GM23338 (cell line): ENCODE results near the gene GPR149. TPM values are rescaled to one million over a fixed set of nuclear protein-coding genes. Genes with fewer than 3 reads are reported as not detected.

ENCODE experiments used
- ATAC-seq: fragments of 200-7000 bp; cut with Tn5 transposase; 3 replicates; pipeline ENCODE4 v1.9.1; 2020
- DNase-seq: peaks from one replicate; pipeline ENCODE4 v3.0.0-alpha.2; 2015; ENCODE audit warnings: low spot score
- H2AFZ ChIP-seq: fragments of 200-600 bp; sonication (generic); 2 replicates; pipeline ENCODE4 v1.8.0; 2016; ENCODE audit warnings: antibody characterized with exemption, mild to moderate bottlenecking, moderate library complexity
- H3F3A ChIP-seq: fragments of 200-600 bp; sonication (generic); replicated peaks from 2 replicates; pipeline ENCODE4 v1.8.0; 2017; ENCODE audit warnings: antibody characterized with exemption, mixed run types, low read depth
- H3K27ac ChIP-seq: fragments of 200-600 bp; sonication (generic); 2 replicates; pipeline ENCODE4 v1.6.1; 2016; ENCODE audit warnings: low read depth
- H3K27me3 ChIP-seq: fragments of 200-600 bp; sonication (generic); 2 replicates; pipeline ENCODE4 v1.8.0; 2016; ENCODE audit warnings: mild to moderate bottlenecking, mixed run types, moderate library complexity; ENCODE audit not compliant: insufficient read depth
- H3K36me3 ChIP-seq: fragments of 200-600 bp; sonication (generic); 2 replicates; pipeline ENCODE4 v1.8.0; 2016; ENCODE audit warnings: mild to moderate bottlenecking; ENCODE audit not compliant: insufficient read depth
- H3K4me1 ChIP-seq: fragments of 200-600 bp; sonication (generic); 2 replicates; pipeline ENCODE4 v1.8.0; 2016; ENCODE audit warnings: mild to moderate bottlenecking, moderate library complexity; ENCODE audit not compliant: insufficient read depth
- H3K4me2 ChIP-seq: fragments of 200-600 bp; sonication (generic); 2 replicates; pipeline ENCODE4 v1.7.1; 2017; ENCODE audit warnings: mixed run types
- H3K4me3 ChIP-seq: fragments of 200-600 bp; sonication (generic); 2 replicates; pipeline ENCODE4 v1.6.1; 2016; ENCODE audit warnings: mixed run types
- H3K79me2 ChIP-seq: fragments of 200-600 bp; sonication (generic); replicated peaks from 2 replicates; pipeline ENCODE4 v1.8.0; 2017; ENCODE audit warnings: mild to moderate bottlenecking; ENCODE audit not compliant: insufficient read depth
- H3K9me2 ChIP-seq: fragments of 200-600 bp; sonication (generic); 2 replicates; pipeline ENCODE4 v1.8.0; 2017; ENCODE audit not compliant: insufficient read depth
- H4K20me1 ChIP-seq: fragments of 200-600 bp; sonication (generic); replicated peaks from 2 replicates; pipeline ENCODE4 v1.8.0; 2017; ENCODE audit warnings: mild to moderate bottlenecking; ENCODE audit not compliant: insufficient read depth
- H3K27ac Mint-ChIP-seq: 2 replicates; pipeline ENCODE4 v1.8.0; 2020; ENCODE audit warnings: inconsistent platforms, mild to moderate bottlenecking, moderate library complexity, mixed read lengths
- H3K27me3 Mint-ChIP-seq: 3 replicates; pipeline ENCODE4 v1.8.0; 2022; ENCODE audit warnings: low read depth, mild to moderate bottlenecking, moderate library complexity, mixed read lengths, inconsistent platforms; ENCODE audit not compliant: insufficient read depth, poor library complexity
- H3K36me3 Mint-ChIP-seq: 3 replicates; pipeline ENCODE4 v1.8.0; 2021; ENCODE audit warnings: low read depth, mild to moderate bottlenecking, inconsistent platforms, moderate library complexity, mixed read lengths
- H3K4me1 Mint-ChIP-seq: 3 replicates; pipeline ENCODE4 v1.8.0; 2020; ENCODE audit warnings: mild to moderate bottlenecking, inconsistent platforms, mixed read lengths
- H3K4me3 Mint-ChIP-seq: 3 replicates; pipeline ENCODE4 v1.8.0; 2021; ENCODE audit warnings: moderate library complexity, mild to moderate bottlenecking, inconsistent platforms, mixed read lengths
- H3K9me3 Mint-ChIP-seq: 3 replicates; pipeline ENCODE4 v1.8.0; 2020; ENCODE audit warnings: moderate library complexity, mild to moderate bottlenecking, inconsistent platforms, mixed read lengths
- CTCF ChIP-seq, 2 experiments: fragments of 200-600 bp in 1 of 2; sonication (generic) in 1 of 2; conservative IDR thresholded peaks; 2 replicates each; pipeline versions ENCODE4 v1.5.1 to v1.6.1; 2016 to 2017; ENCODE audit warnings: antibody characterized with exemption in 2 of 2, low read depth in 2 of 2, mild to moderate bottlenecking in 2 of 2, moderate library complexity in 1 of 2
- ETS1 ChIP-seq: IDR thresholded peaks from 2 replicates; pipeline ENCODE4 v1.6.1; 2016; ENCODE audit warnings: antibody characterized with exemption
- EZH2 ChIP-seq: fragments of 200-600 bp; sonication (generic); IDR thresholded peaks from one replicate; pipeline ENCODE4 v1.8.0; 2017; ENCODE audit warnings: antibody characterized with exemption, mild to moderate bottlenecking, low read depth; ENCODE audit not compliant: unreplicated experiment
- EZH2phosphoT487 ChIP-seq: fragments of 200-600 bp; sonication (generic); IDR thresholded peaks from one replicate; pipeline ENCODE4 v1.8.1; 2018; ENCODE audit warnings: antibody characterized with exemption; ENCODE audit not compliant: unreplicated experiment
- JUNB ChIP-seq: IDR thresholded peaks from one replicate; pipeline ENCODE4 v1.6.1; 2016; ENCODE audit warnings: antibody characterized with exemption; ENCODE audit not compliant: unreplicated experiment
- REST ChIP-seq: IDR thresholded peaks from one replicate; pipeline ENCODE4 v1.6.1; 2018; ENCODE audit warnings: antibody characterized with exemption; ENCODE audit not compliant: unreplicated experiment
- STAT1 ChIP-seq: IDR thresholded peaks from one replicate; pipeline ENCODE4 v1.6.1; 2016; ENCODE audit warnings: antibody characterized with exemption; ENCODE audit not compliant: unreplicated experiment
- ZNF331 ChIP-seq: fragments of 250-450 bp; sonication (Bioruptor Pico); IDR thresholded peaks from 2 replicates; pipeline ENCODE4 v1.5.0; 2020; ENCODE audit warnings: low read depth, mild to moderate bottlenecking, moderate library complexity
- ZNF462 ChIP-seq: fragments of 250-450 bp; sonication (Bioruptor Pico); IDR thresholded peaks from 2 replicates; pipeline ENCODE4 v1.5.0; 2020; ENCODE audit warnings: mild to moderate bottlenecking, moderate library complexity
- long read RNA-seq: library from polyadenylated mRNA; unstranded; transcript quantifications from one replicate; pipeline ENCODE4 v2.0.0, GENCODE V29; 2020; ENCODE audit not compliant: unreplicated experiment
- polyA plus RNA-seq: library from polyadenylated mRNA; unstranded; fragments of >200 nt; fragmentation: Nextera tagmentation; extraction: Ambion mirVana; gene quantifications from 2 replicates; pipeline ENCODE4 v1.2.1, GENCODE V29; 2016
- total RNA-seq: library from RNA; depleted of rRNA; stranded (reverse); fragments of >200 nt; shearing (Covaris generic); gene quantifications from 2 replicates; pipeline ENCODE4 v1.2.3, GENCODE V29; 2014; rRNA removed

GPR149 gene
- total RNA-seq = 0.21 TPM in 1 of 2 replicates, not detected in the other
- 0.11 TPM in 1 of 2 replicates, not detected in the other for polyA plus RNA-seq
- long read RNA-seq = 0 reads

- H3K36me3 ChIP-seq = no peaks in the 10 kb centered on the region
- Mint-ChIP-seq H3K9me3 (no peaks in the 10 kb centered on the region), H3K27me3 (peaks cover 30% of the 10 kb centered on the region), H3K4me1 (peaks cover 23% of the 10 kb centered on the region; the same call in 2 of the 3 replicates), H3K27ac (no peak within 1 kb of the TSS), H3K4me3 (peak within 1 kb of the TSS; percentile 83), H3K36me3 (no peaks in the 10 kb centered on the region)
- peak; percentile 50 for ATAC-seq
- H3K4me3 ChIP-seq = peak within 1 kb of the TSS; percentile 81
- no peaks in the 10 kb centered on the region for H4K20me1 ChIP-seq
- no peaks in the 10 kb centered on the region for H3K9me2 ChIP-seq
- peak within 1 kb of the TSS; percentile 98 for H2AFZ ChIP-seq
- peaks cover 27% of the 10 kb centered on the region for H3K4me1 ChIP-seq
- H3K4me2 ChIP-seq = peak within 1 kb of the TSS; percentile 97
- H3K27ac ChIP-seq = no peak within 1 kb of the TSS
- H3K79me2 ChIP-seq = no peaks in the 10 kb centered on the region
- DNase-seq = peak; percentile 56
- H3F3A ChIP-seq = no peaks in the 10 kb centered on the region
- TF ChIP-seq ZNF331 (CRISPR knock-in tag) (no peak), JUNB (no peak), EZH2phosphoT487 (no peak), ZNF462 (CRISPR knock-in tag) (no peak), STAT1 (no peak), ETS1 (no peak), REST (no peak), EZH2 (no peak), CTCF (conservative IDR thresholded peaks at IDR 0.05; ENCODE audit: low read depth in 2 of 2) (peak; percentile 8 to 54; a peak in 2 of 4 replicates)
- H3K27me3 ChIP-seq = peaks cover 33% of the 10 kb centered on the region
Observed at GRCh38 chr3:154430014-154430413, at the start of gene GPR149. TSS of gene GPR149 (minus strand) at chr3:154430190. CDS start at chr3:154429615, 575 bp downstream.
